Stimulated activated CD8-positive, alpha-beta memory T cell treated with anti-CD3 and anti-CD28 coated beads, Interleukin-2, amount 100 ng/mL, for 1 hour (primary cell): ENCODE results near the gene ACER3.
"Not testable (repeated sequence)": the region's sequence is repeated elsewhere in the genome, so short reads cannot be mapped to it uniquely, and the experiment has no call there.

Experiments used
- DNase-seq, 2 donors: peaks; one replicate each; pipeline ENCODE4 v3.0.0-alpha.2; 2020; ENCODE audit warnings: low read depth in 2 of 2

Gene ACER3

DNA sequence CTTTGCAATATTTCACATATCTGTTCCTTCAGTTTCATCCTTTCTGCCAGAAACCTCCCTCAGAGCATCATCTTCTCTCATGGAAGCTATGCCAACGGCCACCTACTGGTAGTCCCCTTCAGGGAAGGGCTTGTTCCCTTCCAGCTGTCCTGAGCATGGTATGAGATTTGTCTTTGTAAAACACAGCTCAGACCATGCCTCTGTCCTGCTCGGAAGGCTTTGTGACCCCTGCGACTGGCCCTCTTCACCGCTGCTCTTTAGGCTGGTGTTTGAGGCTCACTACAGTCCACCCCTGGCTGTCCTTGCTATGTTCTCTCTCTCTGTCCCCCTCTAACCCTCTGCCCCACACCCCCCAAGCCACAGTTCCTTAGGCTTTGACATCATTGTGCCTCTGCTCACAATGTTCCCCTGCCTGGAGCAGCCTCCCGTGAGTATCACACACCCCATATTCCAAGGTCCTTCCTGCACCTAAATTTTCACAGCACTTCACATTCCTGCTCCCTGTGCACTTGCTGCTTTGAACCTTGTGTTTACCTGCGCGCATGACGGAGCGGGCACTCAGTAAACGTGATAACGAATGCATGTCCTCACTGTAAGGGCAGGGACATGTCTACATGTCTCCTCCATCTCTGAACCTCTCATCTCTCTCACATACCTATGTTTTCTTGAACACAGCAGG is 24.0 kb upstream of the ACER3 start:
- DNase-seq: no peak

- no peak for DNase-seq
Measured at GRCh38 chr11:76837696-76838677, 22.7 kb upstream of the ACER3 start.

- DNase-seq: no peak
Measured at GRCh38 chr11:76838678-76839068, 22.0 kb upstream of the ACER3 start.

DNA sequence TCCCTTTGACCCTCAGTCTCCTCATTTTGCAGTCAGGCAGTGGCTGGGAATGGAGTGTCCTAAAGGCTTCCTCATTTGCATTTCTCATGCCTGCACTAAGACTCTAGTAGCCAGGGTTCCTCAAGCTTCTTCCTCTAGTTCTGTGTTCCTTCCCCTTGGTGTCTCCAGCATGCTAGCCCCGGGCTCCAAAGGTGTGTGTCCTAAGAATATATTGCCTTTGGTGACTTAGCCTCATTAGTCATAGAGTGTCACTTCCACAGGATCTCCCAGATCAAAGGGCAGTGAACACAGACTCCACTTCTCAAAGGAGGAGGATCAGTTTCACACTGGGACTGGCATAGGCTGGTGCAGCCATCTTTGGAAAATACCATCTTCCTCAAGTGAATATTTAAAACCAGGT is 21.4 kb upstream of the ACER3 start:
- DNase-seq: no peak

DNA sequence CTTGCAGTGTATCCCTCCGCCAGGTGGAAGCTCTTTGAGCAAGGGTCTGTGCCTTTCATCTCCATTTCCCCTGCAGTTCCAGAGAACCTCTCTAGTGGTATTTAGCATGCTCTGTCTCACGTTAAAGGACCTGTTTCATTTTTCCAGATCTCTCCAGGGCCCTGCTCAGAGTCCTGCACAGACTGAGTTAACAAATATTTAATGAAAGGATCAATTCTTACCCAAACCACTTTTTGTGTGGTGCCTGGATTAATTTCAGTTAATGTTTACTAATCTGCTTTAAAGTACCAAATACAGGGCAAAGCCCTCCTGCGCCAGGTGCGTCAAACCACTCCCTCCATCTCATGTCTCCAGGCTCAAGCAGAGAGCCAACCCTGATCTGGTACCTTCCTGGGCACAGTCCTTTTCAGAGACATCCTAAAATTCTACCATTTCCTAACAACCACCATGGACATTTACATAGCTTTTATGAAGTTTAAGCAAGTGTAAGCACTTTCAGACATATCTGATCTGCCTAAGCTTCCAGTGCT is 18.7 kb upstream of the ACER3 start:
- DNase-seq: no peak

DNA sequence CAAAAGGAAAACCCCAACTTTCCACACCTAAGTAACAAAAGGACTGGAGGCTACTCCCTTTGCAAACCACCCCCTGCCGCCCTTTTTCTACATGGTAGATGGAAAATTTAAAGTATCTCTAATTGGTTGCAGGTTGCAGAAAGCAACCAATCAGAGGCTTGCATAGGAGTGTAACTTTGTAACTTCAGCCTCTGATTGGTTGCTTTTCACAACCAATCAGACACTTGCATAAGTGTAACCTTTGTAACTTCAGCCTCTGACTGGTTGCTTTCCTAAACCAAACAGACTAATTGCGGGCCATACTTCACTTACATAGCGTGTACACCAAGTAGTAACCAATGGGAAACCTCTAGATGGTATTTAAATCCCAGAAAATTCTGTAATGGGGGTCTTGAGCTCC is 16.8 kb upstream of the ACER3 start:
- DNase-seq: no peak

DNA sequence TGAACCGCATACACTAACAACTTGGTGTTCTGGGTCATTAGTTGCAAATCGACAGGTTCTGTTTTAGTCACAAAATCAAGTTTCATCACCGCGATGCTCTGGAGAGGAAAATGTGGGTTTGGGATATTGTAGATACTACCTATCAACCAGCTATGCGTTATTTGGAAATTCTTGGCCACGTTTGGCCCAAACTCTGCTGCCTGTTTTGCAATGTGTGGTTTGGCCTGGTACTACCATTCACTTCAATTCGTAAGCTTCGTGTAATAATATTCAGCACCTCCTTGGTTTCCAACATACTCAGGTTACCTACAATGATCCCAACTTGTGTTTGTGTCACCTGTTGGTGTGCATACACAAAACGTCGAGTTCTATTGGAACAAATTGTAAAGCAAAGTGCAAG is 16.2 kb upstream of the ACER3 start:
- DNase-seq: no peak

GRCh38 chr11:76845069-76845468 is 15.6 kb upstream of the ACER3 start:
- DNase-seq: no peak

- no peak for DNase-seq
Measured at GRCh38 chr11:76846441-76846840, 14.3 kb upstream of the ACER3 start.

GRCh38 chr11:76849376-76849775 is 11.3 kb upstream of the ACER3 start:
- no peak for DNase-seq

- no peak for DNase-seq
Measured at GRCh38 chr11:76850130-76850529, 10.6 kb upstream of the ACER3 start.

DNA sequence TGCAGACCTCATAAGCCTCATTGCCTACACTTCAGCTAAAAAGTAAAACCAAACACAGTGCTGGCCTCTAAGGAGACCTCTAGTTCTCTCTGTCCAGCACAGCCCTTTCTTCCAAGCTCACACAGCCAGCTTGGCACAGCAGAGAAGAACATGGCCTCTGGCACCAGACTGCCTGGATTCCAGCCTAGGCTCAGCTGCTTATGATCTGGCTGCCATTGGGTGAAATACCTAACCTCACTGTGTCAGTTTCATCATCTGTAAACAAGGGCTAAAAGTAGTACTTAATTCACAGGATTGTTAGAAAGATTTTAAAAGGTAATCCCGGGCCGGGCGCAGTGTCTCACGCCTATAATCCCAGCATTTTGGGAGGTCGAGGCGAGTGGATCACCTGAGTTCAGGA is 9.9 kb upstream of the ACER3 start:
- DNase-seq: no peak

- no peak for DNase-seq
Measured at GRCh38 chr11:76854709-76855108, 6.0 kb upstream of the ACER3 start.

DNA sequence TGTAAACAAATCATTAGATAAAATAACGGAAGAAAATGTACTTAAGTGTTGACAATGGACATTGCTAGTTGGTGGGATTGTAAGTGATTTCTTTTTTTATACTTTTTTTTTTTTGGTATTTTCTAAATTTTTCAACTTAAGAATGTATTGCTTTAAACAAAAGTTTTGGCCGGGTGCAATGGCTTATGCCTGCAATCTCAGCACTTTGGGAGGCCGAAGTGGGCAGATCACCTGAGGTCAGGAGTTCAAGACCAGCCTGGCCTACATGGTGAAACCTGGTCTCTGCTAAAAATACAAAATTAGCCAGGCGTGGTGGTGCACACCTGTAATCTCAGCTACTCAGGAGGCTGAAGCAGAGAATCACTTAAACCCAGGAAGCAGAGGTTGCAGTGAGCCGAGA is 5.0 kb upstream of the ACER3 start:
- DNase-seq: not testable (repeated sequence)

GRCh38 chr11:76856106-76856505 is 4.6 kb upstream of the ACER3 start:
- DNase-seq: no peak

DNA sequence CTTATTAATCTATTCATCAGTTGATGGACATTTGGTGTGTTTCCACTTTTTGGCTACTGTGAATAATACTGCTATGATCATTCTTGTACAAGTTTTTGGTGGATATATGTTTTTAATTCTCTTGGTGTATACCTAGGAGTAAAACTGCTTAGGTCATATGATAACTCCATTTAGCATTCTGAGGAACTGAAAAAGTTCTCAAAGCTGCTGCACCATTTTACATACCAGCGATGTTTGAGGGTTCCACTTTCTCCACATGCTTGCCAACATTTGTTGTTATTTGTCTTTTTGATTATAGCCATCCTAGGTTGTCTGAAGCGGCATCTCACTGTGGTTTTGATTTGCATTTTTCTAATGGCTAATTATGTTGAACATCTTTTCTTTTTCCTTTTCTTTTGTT is 4.1 kb upstream of the ACER3 start:
- DNase-seq: no peak

DNA sequence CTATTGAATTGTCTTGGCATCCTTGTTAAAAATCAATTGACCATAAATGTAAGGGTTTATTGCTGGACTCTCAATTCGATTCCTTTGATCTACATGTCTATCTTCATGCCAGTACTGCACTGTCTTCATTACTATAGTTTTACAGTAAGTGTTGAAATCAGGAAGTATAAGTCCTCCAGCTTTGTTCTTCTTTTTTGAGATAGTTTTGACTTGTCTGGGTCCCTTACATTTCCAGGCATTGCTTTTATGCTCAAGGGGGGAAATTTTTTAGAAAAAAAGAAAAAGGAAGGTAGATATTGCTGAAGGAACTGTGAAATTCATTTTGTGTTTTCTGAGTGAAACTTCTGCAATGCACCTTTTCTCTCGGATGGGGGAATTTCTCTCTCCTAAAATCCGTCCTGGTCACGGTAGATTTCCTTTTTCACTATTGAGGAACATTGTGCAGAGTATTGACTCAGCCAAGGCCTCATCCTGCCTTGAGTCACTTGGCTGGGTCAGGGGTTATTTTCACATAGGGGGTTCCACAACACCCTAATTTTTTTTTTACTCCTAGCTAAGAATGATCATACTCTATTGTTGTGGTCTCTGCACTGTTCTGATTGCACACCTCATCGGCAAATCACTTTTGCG is 2.8 kb upstream of the ACER3 start:
- DNase-seq: no peak

DNA sequence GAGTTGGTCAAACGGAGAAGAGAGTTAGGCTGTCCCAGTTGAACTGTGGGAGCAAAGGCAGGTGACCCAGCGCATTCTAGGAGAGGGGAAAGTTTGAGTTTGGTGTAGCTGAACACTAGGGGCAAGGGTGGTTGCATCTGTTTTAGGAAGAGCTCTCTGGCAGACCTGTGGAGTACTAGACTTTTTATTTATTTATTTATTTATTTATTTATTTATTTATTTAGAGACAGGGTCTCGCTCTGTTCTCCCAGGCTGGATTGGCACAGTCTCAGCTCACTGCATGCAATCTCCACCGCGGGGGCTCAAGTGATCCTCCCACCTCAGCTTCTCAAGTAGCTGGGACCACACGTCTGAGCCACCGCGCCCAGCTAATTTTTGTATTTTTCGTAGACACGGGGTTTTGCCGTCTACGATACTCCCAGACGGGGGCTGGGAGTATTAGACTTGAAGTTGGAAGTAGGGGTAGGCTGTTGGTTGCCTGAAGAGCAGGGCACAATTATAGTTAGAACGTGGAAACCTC is 950 bp upstream of the ACER3 start:
- no peak for DNase-seq

GRCh38 chr11:76861490-76861953 is 804 bp downstream of the ACER3 start:
- DNase-seq: no peak

DNA sequence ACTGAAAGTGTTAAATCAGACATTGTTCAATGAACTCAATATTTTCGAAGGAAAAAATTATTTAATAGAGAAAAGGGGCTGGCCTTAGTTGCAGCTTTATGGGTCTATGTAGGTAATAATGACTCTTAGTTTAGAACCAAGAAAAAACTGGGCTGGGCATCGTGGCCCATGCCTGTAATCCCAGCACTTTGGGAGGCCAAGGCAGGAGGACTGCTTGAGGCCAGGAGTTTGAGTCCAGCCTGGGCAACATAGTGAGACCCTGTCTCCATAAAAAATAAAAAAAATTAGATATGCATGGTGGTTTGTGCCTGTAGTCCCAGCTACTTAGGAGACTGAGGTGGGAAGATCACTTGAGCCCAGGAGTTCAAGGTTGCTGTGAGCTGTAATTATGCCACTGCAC is 2.1 kb downstream of the ACER3 start:
- DNase-seq: not testable (repeated sequence)

GRCh38 chr11:76863196-76863777 is 2.6 kb downstream of the ACER3 start:
- no peak for DNase-seq
